IMR-90 (cell line): ENCODE measurements around the gene CAMTA1. TPM values are rescaled to one million over a fixed set of nuclear protein-coding genes. Genes with fewer than 3 reads are reported as not detected.

Experiments
- ATAC-seq: fragments of 200-7000 bp; cut with Tn5 transposase; 2 replicates; pipeline ENCODE4 v1.9.1; 2020; ENCODE audit warnings: low read depth, mild to moderate bottlenecking, moderate library complexity
- BruUV-seq: library from RNA; stranded (reverse); fragments of 400-500 nt; replicated peaks from 2 replicates; lab custom pipeline; 2021; lab: Mats Ljungman, UMichigan
- CTCF ChIA-PET: fragments of 300-600 bp; formaldehyde crosslinking; extraction: SDS; loops from one replicate; lab custom pipeline; 2021; ENCODE audit warnings: antibody characterized with exemption; lab: Yijun Ruan, JAX
- POLR2A ChIA-PET: fragments of 300-600 bp; sonication (Branson Sonifier 250); formaldehyde crosslinking; loops from one replicate; lab custom pipeline; 2022; ENCODE audit warnings: antibody characterized with exemption; ENCODE audit not compliant: unreplicated experiment; lab: Charles Lee
- DNase-seq: peaks from one replicate; pipeline ENCODE4 v3.0.0; 2013
- H2AFZ ChIP-seq: replicated peaks from 2 replicates; pipeline ENCODE3; 2013; ENCODE audit warnings: low read length, mild to moderate bottlenecking; ENCODE audit not compliant: poor library complexity
- H2AK5ac ChIP-seq: 2 replicates; pipeline ENCODE4 v1.6.1; 2013; ENCODE audit warnings: low read depth, low read length, inconsistent platforms
- H2AK9ac ChIP-seq: replicated peaks from 2 replicates; pipeline ENCODE3; 2013; ENCODE audit warnings: mild to moderate bottlenecking, low read depth, low read length, moderate library complexity; ENCODE audit not compliant: poor library complexity
- H2BK120ac ChIP-seq: 2 replicates; pipeline ENCODE4 v1.6.1; 2013; ENCODE audit warnings: low read depth, low read length, inconsistent platforms
- H2BK15ac ChIP-seq: 3 replicates; pipeline ENCODE4 v1.6.1; 2013; ENCODE audit warnings: low read depth, low read length, inconsistent platforms
- H2BK20ac ChIP-seq: 2 replicates; pipeline ENCODE4 v1.6.1; 2013; ENCODE audit warnings: low read depth, mild to moderate bottlenecking, inconsistent platforms, low read length, moderate library complexity
- H2BK5ac ChIP-seq: 2 replicates; pipeline ENCODE4 v1.6.1; 2013; ENCODE audit warnings: mild to moderate bottlenecking, low read depth, low read length, inconsistent platforms; ENCODE audit not compliant: poor library complexity, severe bottlenecking
- H3K14ac ChIP-seq: replicated peaks from 2 replicates; pipeline ENCODE4 v1.6.1; 2013; ENCODE audit warnings: low read depth, low read length, inconsistent platforms
- H3K18ac ChIP-seq: 2 replicates; pipeline ENCODE4 v1.6.1; 2013; ENCODE audit warnings: low read depth, low read length, control low read depth
- H3K23ac ChIP-seq: 2 replicates; pipeline ENCODE4 v1.6.1; 2013; ENCODE audit warnings: low read depth, low read length, inconsistent platforms
- H3K27ac ChIP-seq: 2 replicates; pipeline ENCODE4 v1.5.1; 2013; ENCODE audit warnings: mild to moderate bottlenecking, control low read depth, low read length; ENCODE audit not compliant: insufficient read depth
- H3K27me3 ChIP-seq: 2 replicates; pipeline ENCODE4 v1.6.1; 2013; ENCODE audit warnings: low read length; ENCODE audit not compliant: control insufficient read depth, insufficient read depth
- H3K36me3 ChIP-seq: 2 replicates; pipeline ENCODE4 v1.6.1; 2013; ENCODE audit warnings: low read length, mixed read lengths; ENCODE audit not compliant: control insufficient read depth, insufficient read depth
- H3K4ac ChIP-seq: 2 replicates; pipeline ENCODE4 v1.6.1; 2013; ENCODE audit warnings: low read depth, low read length, inconsistent platforms
- H3K4me1 ChIP-seq: 2 replicates; pipeline ENCODE4 v1.6.1; 2013; ENCODE audit warnings: low read length, mixed read lengths; ENCODE audit not compliant: control insufficient read depth, insufficient read depth
- H3K4me2 ChIP-seq: 2 replicates; pipeline ENCODE4 v1.6.1; 2013; ENCODE audit warnings: low read depth, mild to moderate bottlenecking, control low read depth, low read length, moderate library complexity
- H3K4me3 ChIP-seq: 2 replicates; pipeline ENCODE4 v1.5.1; 2013; ENCODE audit warnings: low read depth, mild to moderate bottlenecking, control low read depth, low read length, moderate library complexity; ENCODE audit not compliant: insufficient read depth
- H3K56ac ChIP-seq: 2 replicates; pipeline ENCODE4 v1.6.1; 2013; ENCODE audit warnings: low read length, inconsistent platforms; ENCODE audit not compliant: insufficient read depth; ENCODE audit errors: extremely low read depth
- H3K79me1 ChIP-seq, 2 experiments: 2 replicates each; pipeline ENCODE4 v1.6.1; 2013; ENCODE audit warnings: low read length in 2 of 2, inconsistent platforms in 1 of 2, low read depth in 1 of 2
- H3K9ac ChIP-seq: 2 replicates; pipeline ENCODE4 v1.6.1; 2013; ENCODE audit warnings: low read depth, low read length, control low read depth
- H3K9me1 ChIP-seq: 2 replicates; pipeline ENCODE4 v1.6.1; 2013; ENCODE audit warnings: low read length, inconsistent platforms; ENCODE audit not compliant: insufficient read depth
- H3K9me3 ChIP-seq: 2 replicates; pipeline ENCODE4 v1.6.1; 2013; ENCODE audit warnings: low read length; ENCODE audit not compliant: control insufficient read depth, insufficient read depth
- H4K20me1 ChIP-seq: 2 replicates; pipeline ENCODE4 v1.6.1; 2013; ENCODE audit warnings: low read length, inconsistent platforms; ENCODE audit not compliant: insufficient read depth
- H4K5ac ChIP-seq: 2 replicates; pipeline ENCODE4 v1.6.1; 2013; ENCODE audit warnings: mild to moderate bottlenecking, low read depth, low read length, control low read depth
- H4K8ac ChIP-seq, 2 experiments: 2 replicates each; pipeline ENCODE4 v1.6.1; 2013; ENCODE audit warnings: low read depth in 2 of 2, low read length in 2 of 2, control low read depth in 1 of 2, inconsistent platforms in 1 of 2
- H4K91ac ChIP-seq: 2 replicates; pipeline ENCODE4 v1.6.1; 2013; ENCODE audit warnings: low read depth, low read length, inconsistent platforms; ENCODE audit not compliant: insufficient read depth
- BHLHE40 ChIP-seq: fragments of 150-350 bp; IDR thresholded peaks from 2 replicates; pipeline ENCODE4 v1.6.1; 2016; ENCODE audit warnings: mild to moderate bottlenecking, low read depth, low read length
- CEBPB ChIP-seq: IDR thresholded peaks from 2 replicates; pipeline ENCODE4 v1.6.1; 2012; ENCODE audit warnings: low read depth, low read length, improper control_type of control experiment
- CHD1 ChIP-seq: IDR thresholded peaks from 2 replicates; pipeline ENCODE4 v1.6.1; 2012; ENCODE audit warnings: low read depth, low read length, improper control_type of control experiment
- CTCF ChIP-seq: conservative IDR thresholded peaks from 2 replicates; pipeline ENCODE4 v1.5.1; 2012; ENCODE audit warnings: mild to moderate bottlenecking, low read depth, low read length, improper control_type of control experiment
- ELK1 ChIP-seq: fragments of 150-350 bp; IDR thresholded peaks from 2 replicates; pipeline ENCODE4 v1.6.1; 2016; ENCODE audit warnings: low read depth, mild to moderate bottlenecking, low read length, moderate library complexity, borderline replicate concordance
- FOS ChIP-seq: fragments of 150-350 bp; IDR thresholded peaks from 2 replicates; pipeline ENCODE4 v1.6.1; 2016; ENCODE audit warnings: low read depth, low read length
- MAFK ChIP-seq: IDR thresholded peaks from 2 replicates; pipeline ENCODE4 v1.6.1; 2012; ENCODE audit warnings: low read depth, low read length, improper control_type of control experiment
- MAZ ChIP-seq: IDR thresholded peaks from 2 replicates; pipeline ENCODE4 v1.6.1; 2012; ENCODE audit warnings: low read depth, mild to moderate bottlenecking, low read length, improper control_type of control experiment, moderate library complexity, borderline replicate concordance
- MXI1 ChIP-seq: IDR thresholded peaks from 2 replicates; pipeline ENCODE4 v1.6.1; 2012; ENCODE audit warnings: low read depth, mild to moderate bottlenecking, low read length, moderate library complexity, borderline replicate concordance
- NFE2L2 ChIP-seq: fragments of 150-350 bp; IDR thresholded peaks from 2 replicates; pipeline ENCODE4 v1.6.1; 2016; ENCODE audit warnings: low read depth, mild to moderate bottlenecking, low read length
- POLR2A ChIP-seq: IDR thresholded peaks from 2 replicates; pipeline ENCODE4 v1.6.1; 2012; ENCODE audit warnings: mild to moderate bottlenecking, low read depth, low read length
- RAD21 ChIP-seq: IDR thresholded peaks from 2 replicates; pipeline ENCODE4 v1.6.1; 2012; ENCODE audit warnings: low read length, improper control_type of control experiment
- RCOR1 ChIP-seq: IDR thresholded peaks from 2 replicates; pipeline ENCODE4 v1.6.1; 2012; ENCODE audit warnings: mild to moderate bottlenecking, low read length, improper control_type of control experiment; ENCODE audit not compliant: insufficient replicate concordance
- RFX5 ChIP-seq: IDR thresholded peaks from 2 replicates; pipeline ENCODE4 v1.8.0; 2012; ENCODE audit warnings: low read depth, mild to moderate bottlenecking, low read length, moderate library complexity
- SMC3 ChIP-seq: fragments of 150-350 bp; IDR thresholded peaks from 2 replicates; pipeline ENCODE4 v1.6.1; 2016; ENCODE audit warnings: low read depth, mild to moderate bottlenecking, antibody characterized with exemption, low read length, moderate library complexity
- USF2 ChIP-seq: fragments of 150-350 bp; IDR thresholded peaks from 2 replicates; pipeline ENCODE4 v1.6.1; 2017; ENCODE audit warnings: mild to moderate bottlenecking, antibody characterized with exemption, low read length, low read depth
- WGBS, 2 experiments: methylation state at CpG; one replicate each; pipeline versions ENCODE4 v1.1.5 to v1.1.7; 2013; ENCODE audit warnings: missing lambda C conversion rate in 2 of 2; ENCODE audit not compliant: insufficient read length in 1 of 2; ENCODE audit errors: extremely low coverage in 2 of 2; 5-methylcytosine and 5-hydroxymethylcytosine counted together
- dilution Hi-C: fragments of 300-500 bp; cut with HindIII; formaldehyde crosslinking; loops from one replicate; pipeline ENCODE4 v1.14.3; 2018; ENCODE audit warnings: low sequenced_read_pairs; ENCODE audit not compliant: unreplicated experiment
- in situ Hi-C: fragments of 300-500 bp; cut with MboI; formaldehyde crosslinking; loops from 3 replicates; pipeline ENCODE4 v1.14.3; 2019; ENCODE audit warnings: low sequenced_read_pairs, inconsistent platforms, mixed read lengths
- intact Hi-C: fragments of 100-400 bp; cut with micrococcal nuclease; formaldehyde crosslinking; loops from 2 replicates; pipeline ENCODE4 v1.10.0; 2022
- polyA plus RNA-seq, 3 experiments: library from polyadenylated mRNA; depleted of rRNA; stranded (reverse); fragments of >200 nt; gene quantifications; 2 replicates each; pipeline ENCODE4 v1.2.3, GENCODE V29; 2012; ENCODE audit warnings: low replicate concordance in 1 of 3
- total RNA-seq: library from RNA; depleted of rRNA; stranded (reverse); fragments of >200 nt; gene quantifications from 2 replicates; pipeline ENCODE4 v1.2.3, GENCODE V29; 2012

The CAMTA1 gene
- total and polyA plus RNA-seq, 2 of the 4 experiments (the other 2 are of a cell fraction) = 35.5 to 74.3 TPM

GRCh38 chr1:7333620-7334019 is 548.4 kb downstream of the CAMTA1 start:
- Histone ChIP-seq H3K4me3 (no peak overlapping the region), H3K56ac (no peak overlapping the region), H2AK9ac (no peak overlapping the region), H2AK5ac (no peak overlapping the region), H4K91ac (peak overlapping the region; percentile 1; the same call in 1 of the 2 replicates), H3K4me1 (peaks cover 15% of the 10 kb centered on the region), H3K23ac (no peak overlapping the region), H4K20me1 (no peaks in the 10 kb centered on the region), H3K27me3 (no peaks in the 10 kb centered on the region), H2BK5ac (no peak overlapping the region), H3K18ac (no peak overlapping the region), H3K9ac (no peak overlapping the region), H4K5ac (no peak overlapping the region), H2BK15ac (no peak overlapping the region), H3K4me2 (no peak overlapping the region), H3K9me3 (no peaks in the 10 kb centered on the region), H3K27ac (peak overlapping the region; percentile 13; the same call in 1 of the 2 replicates), H3K36me3 (no peaks in the 10 kb centered on the region), H2BK120ac (no peak overlapping the region), H3K79me1 (no peaks in the 10 kb centered on the region), H4K8ac (peak overlapping the region; percentile 37 to 49; a peak in 2 of 4 replicates), H3K14ac (no peak overlapping the region), H3K9me1 (peaks cover 11% of the 10 kb centered on the region; the same call in 1 of the 2 replicates), H2BK20ac (peak overlapping the region; percentile 31; the same call in 1 of the 2 replicates), H3K4ac (0 out of 2 replicates have a peak overlapping the region, but pooled peaks have one; percentile 6), H2AFZ (no peak overlapping the region)
- ChIA-PET CTCF (no interaction called here), POLR2A (no interaction called here)
- peak; percentile 47 for DNase-seq
- WGBS, 2 experiments = 0% methylated on average over 1 of the region's 8 CpGs; no CpG with 5 or more reads in 1 of the 2 experiments
- in situ Hi-C loops (no loop called here), dilution Hi-C loops (no loop called here), intact Hi-C loops (no loop called here)
- no peak for TF ChIP-seq MAZ
- TF ChIP-seq SMC3 = no peak
- no peak for TF ChIP-seq CEBPB
- no peak for TF ChIP-seq CHD1
- TF ChIP-seq NFE2L2 = no peak
- no peak for TF ChIP-seq USF2
- TF ChIP-seq POLR2A = no peak
- TF ChIP-seq RFX5 = no peak
- TF ChIP-seq BHLHE40 = no peak
- TF ChIP-seq CTCF = no peak
- TF ChIP-seq RCOR1 = no peak
- TF ChIP-seq MAFK = no peak
- no peak for TF ChIP-seq ELK1
- no peak for TF ChIP-seq FOS
- TF ChIP-seq MXI1 = no peak
- no peak for TF ChIP-seq RAD21
- no TSS peak for BruUV-seq
- ATAC-seq = peak; percentile 80
